Measurements from ENCODE around the gene C1S.

DNA sequence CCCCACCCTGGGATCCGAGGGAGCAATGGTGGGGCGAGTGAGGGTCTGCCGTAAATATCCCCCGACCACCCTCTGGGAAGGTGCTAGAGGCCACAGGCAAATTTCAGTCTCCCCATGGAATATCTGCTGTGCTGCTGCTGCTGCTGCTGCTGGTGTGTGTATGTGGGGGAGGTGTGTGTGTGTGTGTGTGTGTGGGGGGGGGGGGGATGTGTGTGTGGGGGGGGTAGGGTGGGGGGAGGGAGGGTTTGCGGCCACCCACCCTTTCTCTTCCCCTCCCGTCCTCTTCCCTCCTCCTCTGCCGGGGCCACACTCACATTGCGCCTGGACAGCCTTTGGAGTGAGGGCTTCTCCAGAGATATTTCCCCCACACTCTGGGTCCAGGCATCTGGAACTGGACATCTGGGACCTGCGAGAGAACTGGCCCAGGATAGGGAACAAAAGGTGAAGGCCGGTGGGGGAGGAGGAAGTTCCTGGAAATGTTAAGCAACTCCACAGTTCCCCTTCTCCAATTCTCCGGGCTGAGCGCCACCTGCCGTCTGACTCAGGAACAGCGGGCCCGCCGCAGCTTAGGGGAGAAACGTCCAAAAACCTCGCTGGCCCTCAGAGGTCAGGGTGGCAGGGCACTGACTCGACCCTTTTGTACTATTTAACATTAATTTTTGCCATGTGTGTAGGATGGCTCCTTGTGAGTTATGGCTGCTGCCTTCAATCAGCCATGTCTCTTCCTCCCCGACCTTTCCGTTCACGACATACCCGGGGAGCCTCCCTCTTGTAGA, 48.5 kb downstream of the C1S start, which contains the start of gene C1RL:
- TF ChIP-seq CTCF (IDR thresholded peaks at IDR 0.05) (peak; percentile 95 to 99 (median 96)), POLR2A (IDR thresholded peaks at IDR 0.05) (peak in 1 of 2 donors; percentile 67), POLR2AphosphoS5 (IDR thresholded peaks at IDR 0.05; ENCODE audit: insufficient read depth in 1 of 2, low read depth in 1 of 2) (peak; percentile 83 to 84)

Data from vagina (tissue), 2 donors.